Measurements from ENCODE around the gene STK32B.

GRCh38 chr4:5009796-5010195 lies 41.5 kb upstream of the STK32B start:
- TF ChIP-seq CTCF (IDR thresholded peaks at IDR 0.05) (no peak), POLR2AphosphoS5 (IDR thresholded peaks at IDR 0.05; ENCODE audit: low read depth, low read length) (no peak), SMC3 (IDR thresholded peaks at IDR 0.05; ENCODE audit: low read depth, low read length) (no peak), EP300 (IDR thresholded peaks at IDR 0.05; ENCODE audit: borderline replicate concordance in 1 of 2, low read depth in 1 of 2, low read length in 1 of 2) (no peak), FOSL2 (IDR thresholded peaks at IDR 0.05; ENCODE audit: borderline replicate concordance, low read depth) (no peak), USF1 (IDR thresholded peaks at IDR 0.05; ENCODE audit: borderline replicate concordance, low read depth) (no peak), RAD21 (IDR thresholded peaks at IDR 0.05; ENCODE audit: low read length) (no peak), NRF1 (IDR thresholded peaks at IDR 0.05; ENCODE audit: low read depth, low read length) (no peak), PBX3 (IDR thresholded peaks at IDR 0.05) (no peak), MAX (IDR thresholded peaks at IDR 0.05; ENCODE audit: low read depth) (no peak), MXI1 (IDR thresholded peaks at IDR 0.05; ENCODE audit: low read depth, low read length) (no peak), RFX5 (IDR thresholded peaks at IDR 0.05; ENCODE audit: low read length) (no peak), GABPA (IDR thresholded peaks at IDR 0.05; ENCODE audit: low read depth) (no peak)

Data from SK-N-SH (cell line).